PC-9 (cell line): ENCODE data around the gene PSMA5. TPM values are rescaled to one million over a fixed set of nuclear protein-coding genes. Genes with fewer than 3 reads are reported as not detected.

Experiments
- BruUV-seq: library from RNA; stranded (reverse); fragments of 400-500 nt; replicated peaks from 2 replicates; lab custom pipeline; 2021; lab: Mats Ljungman, UMichigan
- CTCF ChIA-PET: fragments of 300-600 bp; sonication (Branson Sonifier 250); formaldehyde crosslinking; loops from one replicate; lab custom pipeline; 2022; ENCODE audit warnings: antibody characterized with exemption; lab: Charles Lee
- POLR2A ChIA-PET: fragments of 300-600 bp; sonication (Branson Sonifier 250); formaldehyde crosslinking; loops from one replicate; lab custom pipeline; 2022; ENCODE audit warnings: antibody characterized with exemption; ENCODE audit not compliant: unreplicated experiment; lab: Charles Lee
- DNase-seq, 2 experiments: peaks; one replicate each; pipeline versions ENCODE4 v3.0.0 to v3.0.0-alpha.2; 2015 to 2022; ENCODE audit warnings: mixed read lengths in 1 of 2
- H2AFZ ChIP-seq: fragments of 200-600 bp; sonication (generic); 2 replicates; pipeline ENCODE4 v1.8.1; 2017; ENCODE audit warnings: antibody characterized with exemption
- H3F3A ChIP-seq: fragments of 200-600 bp; sonication (generic); 2 replicates; pipeline ENCODE4 v1.8.1; 2017; ENCODE audit warnings: antibody characterized with exemption, mild to moderate bottlenecking, low read depth; ENCODE audit not compliant: insufficient read depth
- H3K27ac ChIP-seq: fragments of 200-600 bp; sonication (generic); 2 replicates; pipeline ENCODE4 v1.6.1; 2016; ENCODE audit warnings: mixed run types
- H3K27me3 ChIP-seq: fragments of 200-600 bp; sonication (generic); 2 replicates; pipeline ENCODE4 v1.6.1; 2016; ENCODE audit warnings: low read depth, mixed run types; ENCODE audit not compliant: insufficient read depth
- H3K36me3 ChIP-seq: fragments of 200-600 bp; sonication (generic); 2 replicates; pipeline ENCODE4 v1.6.1; 2016; ENCODE audit warnings: low read depth, mixed run types
- H3K4me1 ChIP-seq: fragments of 200-600 bp; sonication (generic); replicated peaks from 2 replicates; pipeline ENCODE4 v1.6.1; 2016; ENCODE audit warnings: mixed run types; ENCODE audit not compliant: insufficient read depth
- H3K4me2 ChIP-seq: fragments of 200-600 bp; sonication (generic); 2 replicates; pipeline ENCODE4 v1.6.1; 2017; ENCODE audit warnings: mixed run types
- H3K4me3 ChIP-seq: fragments of 200-600 bp; sonication (generic); 2 replicates; pipeline ENCODE4 v1.6.1; 2016; ENCODE audit warnings: mixed run types
- H3K79me2 ChIP-seq: fragments of 200-600 bp; sonication (generic); 2 replicates; pipeline ENCODE4 v1.6.1; 2017; ENCODE audit warnings: low read depth, mixed run types
- H3K9me2 ChIP-seq: fragments of 200-600 bp; sonication (generic); 2 replicates; pipeline ENCODE4 v1.8.1; 2017; ENCODE audit warnings: mild to moderate bottlenecking; ENCODE audit not compliant: insufficient read depth
- H3K9me3 ChIP-seq: fragments of 200-600 bp; sonication (generic); 2 replicates; pipeline ENCODE4 v1.8.1; 2016; ENCODE audit warnings: low read depth; ENCODE audit not compliant: insufficient read depth
- H4K20me1 ChIP-seq: fragments of 200-600 bp; sonication (generic); 2 replicates; pipeline ENCODE4 v1.8.1; 2017; ENCODE audit not compliant: insufficient read depth
- EZH2 ChIP-seq: fragments of 200-600 bp; sonication (generic); IDR thresholded peaks from 2 replicates; pipeline ENCODE4 v1.8.0; 2017; ENCODE audit warnings: antibody characterized with exemption, low read depth
- intact Hi-C: fragments of 100-400 bp; cut with micrococcal nuclease; formaldehyde crosslinking; loops from one replicate; pipeline ENCODE4 v1.10.0; 2022; ENCODE audit not compliant: unreplicated experiment
- total RNA-seq: library from RNA; stranded (reverse); gene quantifications from 2 replicates; pipeline ENCODE4 v1.2.3, GENCODE V29; 2021
- TF ChIP-seq, protein P1 (sequence below): fragments of 200-600 bp; sonication (generic); conservative IDR thresholded peaks from 2 replicates; pipeline ENCODE4 v1.6.1; 2017; ENCODE audit warnings: mixed run types, antibody characterized with exemption, mild to moderate bottlenecking, moderate library complexity

Gene PSMA5
- total RNA-seq, 1 experiment from 2014 or later, result 168 TPM

DNA sequence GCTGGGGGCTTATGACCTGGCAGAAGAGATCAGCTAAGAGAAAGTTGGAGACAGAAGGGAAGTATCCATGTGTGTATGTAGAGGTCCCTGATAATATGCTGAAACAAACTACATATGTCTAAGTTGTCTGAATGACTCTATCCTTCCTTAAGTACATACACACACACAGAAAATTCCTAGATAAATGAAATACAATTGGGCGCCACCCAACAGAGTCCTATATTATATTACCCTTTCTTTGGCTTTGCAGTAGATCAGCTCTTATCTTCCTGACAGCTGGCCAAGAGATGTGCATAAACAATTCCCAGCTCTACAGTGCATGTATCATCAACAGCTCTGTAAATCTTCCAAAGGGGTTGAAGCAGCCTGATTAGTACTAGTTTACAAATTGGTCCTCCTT lies 68.6 kb downstream of the PSMA5 start:
- TF ChIP-seq, protein P1, sequence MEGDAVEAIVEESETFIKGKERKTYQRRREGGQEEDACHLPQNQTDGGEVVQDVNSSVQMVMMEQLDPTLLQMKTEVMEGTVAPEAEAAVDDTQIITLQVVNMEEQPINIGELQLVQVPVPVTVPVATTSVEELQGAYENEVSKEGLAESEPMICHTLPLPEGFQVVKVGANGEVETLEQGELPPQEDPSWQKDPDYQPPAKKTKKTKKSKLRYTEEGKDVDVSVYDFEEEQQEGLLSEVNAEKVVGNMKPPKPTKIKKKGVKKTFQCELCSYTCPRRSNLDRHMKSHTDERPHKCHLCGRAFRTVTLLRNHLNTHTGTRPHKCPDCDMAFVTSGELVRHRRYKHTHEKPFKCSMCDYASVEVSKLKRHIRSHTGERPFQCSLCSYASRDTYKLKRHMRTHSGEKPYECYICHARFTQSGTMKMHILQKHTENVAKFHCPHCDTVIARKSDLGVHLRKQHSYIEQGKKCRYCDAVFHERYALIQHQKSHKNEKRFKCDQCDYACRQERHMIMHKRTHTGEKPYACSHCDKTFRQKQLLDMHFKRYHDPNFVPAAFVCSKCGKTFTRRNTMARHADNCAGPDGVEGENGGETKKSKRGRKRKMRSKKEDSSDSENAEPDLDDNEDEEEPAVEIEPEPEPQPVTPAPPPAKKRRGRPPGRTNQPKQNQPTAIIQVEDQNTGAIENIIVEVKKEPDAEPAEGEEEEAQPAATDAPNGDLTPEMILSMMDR, result no peak
- TF ChIP-seq EZH2, result no peak
- H3K79me2 ChIP-seq, result no peaks in the 10 kb centered on the region
- CTCF ChIA-PET, result no interaction called here

DNA sequence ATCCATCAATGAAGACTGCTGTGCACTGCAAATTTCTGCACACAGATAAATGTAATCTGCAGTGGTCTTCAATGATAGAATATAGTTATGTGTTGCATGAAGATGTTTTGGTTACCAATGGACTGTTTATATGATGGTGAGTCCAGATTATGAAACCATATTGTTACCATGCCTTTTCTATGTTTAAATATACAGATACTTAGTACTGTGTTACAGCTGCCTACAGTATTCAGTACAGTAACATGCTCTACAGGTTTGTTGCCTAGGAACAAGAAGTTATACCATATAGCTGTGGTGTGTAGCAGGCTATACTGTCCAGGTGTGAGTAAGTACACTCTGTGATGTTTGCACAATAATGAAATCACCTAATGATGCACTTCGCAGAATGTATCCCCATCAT lies 69.3 kb downstream of the PSMA5 start:
- POLR2A ChIA-PET, result no interaction called here

More for the DNA sequence above, 68.6 kb downstream of the PSMA5 start:
- H3K4me3 ChIP-seq, result no peak overlapping the region
- H3F3A ChIP-seq, result peaks cover 5% of the 10 kb centered on the region; the same call in 1 of the 2 replicates
- H3K4me1 ChIP-seq, result no peaks in the 10 kb centered on the region
- BruUV-seq, result no TSS peak
- no peak overlapping the region for H2AFZ ChIP-seq
- H3K27me3 ChIP-seq, result no peaks in the 10 kb centered on the region
- DNase-seq, result no peak
- no peak overlapping the region for H3K27ac ChIP-seq
- H3K9me3 ChIP-seq, result no peaks in the 10 kb centered on the region
- H3K4me2 ChIP-seq, result no peak overlapping the region
- POLR2A ChIA-PET, result interaction anchor here (0.6 kb wide), 1 partner anchor 20 kb away, joined by 3 read pairs; no protein-coding TSS in a partner anchor
- no peaks in the 10 kb centered on the region for H3K36me3 ChIP-seq
- intact Hi-C loops, result no loop called here
- no peaks in the 10 kb centered on the region for H4K20me1 ChIP-seq
- no peaks in the 10 kb centered on the region for H3K9me2 ChIP-seq

GRCh38 chr1:109356505-109356904 lies 69.7 kb downstream of the PSMA5 start:
- no peaks in the 10 kb centered on the region for H3K4me1 ChIP-seq

More for the DNA sequence above, 69.3 kb downstream of the PSMA5 start:
- Histone ChIP-seq H2AFZ (no peak overlapping the region), H3K4me1 (no peaks in the 10 kb centered on the region), H3K36me3 (no peaks in the 10 kb centered on the region), H3K79me2 (no peaks in the 10 kb centered on the region), H3K4me2 (no peak overlapping the region), H3K9me2 (no peaks in the 10 kb centered on the region), H3K27ac (no peak overlapping the region), H3K4me3 (no peak overlapping the region), H3F3A (peaks cover 5% of the 10 kb centered on the region; the same call in 1 of the 2 replicates), H4K20me1 (no peaks in the 10 kb centered on the region), H3K27me3 (no peaks in the 10 kb centered on the region), H3K9me3 (no peaks in the 10 kb centered on the region)
- CTCF ChIA-PET, result no interaction called here
- no peak for TF ChIP-seq EZH2
- TF ChIP-seq, protein P1, result no peak
- DNase-seq, result peak in 1 of 2 experiments; percentile 33
- no TSS peak for BruUV-seq
- intact Hi-C loops, result no loop called here

More at GRCh38 chr1:109356505-109356904, 69.7 kb downstream of the PSMA5 start:
- Histone ChIP-seq H3K9me2 (no peaks in the 10 kb centered on the region), H3K4me3 (no peak overlapping the region), H3K79me2 (no peaks in the 10 kb centered on the region), H3K4me2 (no peak overlapping the region), H3K27me3 (no peaks in the 10 kb centered on the region), H3K9me3 (no peaks in the 10 kb centered on the region), H3F3A (peaks cover 5% of the 10 kb centered on the region; the same call in 1 of the 2 replicates), H4K20me1 (no peaks in the 10 kb centered on the region), H2AFZ (no peak overlapping the region), H3K36me3 (no peaks in the 10 kb centered on the region), H3K27ac (no peak overlapping the region)
- ChIA-PET CTCF (no interaction called here), POLR2A (no interaction called here)
- TF ChIP-seq EZH2, result no peak
- TF ChIP-seq, protein P1, result no peak
- no peak for DNase-seq
- BruUV-seq, result no TSS peak
- intact Hi-C loops, result no loop called here
